Activated B cell treated with CpG ODN at 0.5 μM for 24 hours (primary cell): ENCODE results near the gene KLHL1. TPM values are rescaled to one million over a fixed set of nuclear protein-coding genes. Genes with fewer than 3 reads are reported as not detected.

Experiments used
- ATAC-seq: fragments of 200-7000 bp; cut with Tn5 transposase; one replicate; pipeline ENCODE4 v1.10.0; 2021; ENCODE audit warnings: low read depth, mild to moderate bottlenecking, moderate library complexity
- CTCF ChIA-PET: fragments of 350-600 bp; sonication (Branson Sonifier 250); formaldehyde crosslinking; loops from one replicate; lab custom pipeline; 2021; ENCODE audit warnings: antibody characterized with exemption; lab: Charles Lee
- POLR2A ChIA-PET: fragments of 350-600 bp; sonication (Branson Sonifier 250); formaldehyde crosslinking; loops from one replicate; lab custom pipeline; 2021; ENCODE audit warnings: antibody characterized with exemption; lab: Charles Lee
- DNase-seq: peaks from one replicate; pipeline ENCODE4 v3.0.0; 2022
- H3K27ac Mint-ChIP-seq: one replicate; pipeline ENCODE4 v1.8.0; 2020; ENCODE audit warnings: mixed read lengths
- H3K27me3 Mint-ChIP-seq: one replicate; pipeline ENCODE4 v1.8.0; 2021; ENCODE audit warnings: mixed read lengths
- H3K36me3 Mint-ChIP-seq: one replicate; pipeline ENCODE4 v1.8.0; 2021; ENCODE audit warnings: low read depth, mixed read lengths
- H3K4me1 Mint-ChIP-seq: one replicate; pipeline ENCODE4 v1.8.0; 2021; ENCODE audit warnings: mixed read lengths
- H3K4me3 Mint-ChIP-seq: one replicate; pipeline ENCODE4 v1.8.0; 2020; ENCODE audit warnings: mild to moderate bottlenecking, mixed read lengths
- H3K9me3 Mint-ChIP-seq: one replicate; pipeline ENCODE4 v1.8.0; 2020; ENCODE audit warnings: mixed read lengths
- CTCF ChIP-seq: fragments of 200-600 bp; IDR thresholded peaks from one replicate; pipeline ENCODE4 v1.8.0; 2022; ENCODE audit warnings: antibody characterized with exemption, mild to moderate bottlenecking
- intact Hi-C: fragments of 100-400 bp; cut with micrococcal nuclease; formaldehyde crosslinking; loops from one replicate; pipeline ENCODE4 v1.15.1; 2024
- total RNA-seq: library from RNA; stranded (reverse); gene quantifications from 2 replicates; pipeline ENCODE4 v1.2.3, GENCODE V29; 2022

KLHL1 gene
- total RNA-seq, 1 donor from 2014 or later = not detected

- Mint-ChIP-seq H3K4me1 (no peaks in the 10 kb centered on the region), H3K36me3 (no peaks in the 10 kb centered on the region), H3K27me3 (no peaks in the 10 kb centered on the region), H3K4me3 (no peak overlapping the region), H3K27ac (no peak overlapping the region), H3K9me3 (peaks cover 3% of the 10 kb centered on the region)
- POLR2A ChIA-PET = no interaction called here
- ATAC-seq = no peak
- intact Hi-C loops = no loop called here
- CTCF ChIA-PET = no interaction called here
- DNase-seq = no peak
- no peak for TF ChIP-seq CTCF
These were observed 357.0 kb downstream of the KLHL1 start for GRCh38 chr13:69751259-69751658.

- ChIA-PET POLR2A (no interaction called here), CTCF (no interaction called here)
- no peak overlapping the region for H3K27ac Mint-ChIP-seq
- TF ChIP-seq CTCF = no peak
- H3K36me3 Mint-ChIP-seq = no peaks in the 10 kb centered on the region
- ATAC-seq (no peak), DNase-seq (no peak)
- intact Hi-C loops = no loop called here
- H3K4me3 Mint-ChIP-seq = no peak overlapping the region
- no peaks in the 10 kb centered on the region for H3K4me1 Mint-ChIP-seq
- no peaks in the 10 kb centered on the region for H3K27me3 Mint-ChIP-seq
- H3K9me3 Mint-ChIP-seq = peaks cover 3% of the 10 kb centered on the region
These were observed 370.9 kb downstream of the KLHL1 start for GRCh38 chr13:69737129-69737935.

DNA sequence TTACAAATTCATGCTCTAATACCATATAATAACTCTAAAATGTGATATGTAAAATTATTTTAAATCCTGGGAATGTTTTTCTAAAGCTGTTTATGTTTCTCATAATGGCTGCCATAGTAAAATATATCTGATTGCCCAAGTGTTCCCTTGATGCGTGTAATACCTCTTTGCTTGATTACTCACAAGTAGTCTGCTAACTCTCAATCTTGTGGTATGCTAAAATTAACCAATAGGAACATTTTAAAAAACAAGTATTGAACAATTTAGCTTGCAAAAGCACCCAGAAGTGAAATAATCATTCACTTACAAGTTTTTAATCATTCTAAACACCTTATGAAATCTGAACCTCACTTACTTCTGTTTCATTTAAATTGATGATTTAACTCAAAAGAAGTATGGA lies 386.6 kb downstream of the KLHL1 start:
- Mint-ChIP-seq H3K9me3 (peaks cover 14% of the 10 kb centered on the region), H3K27ac (no peak overlapping the region), H3K4me3 (no peak overlapping the region), H3K27me3 (no peaks in the 10 kb centered on the region), H3K36me3 (no peaks in the 10 kb centered on the region), H3K4me1 (no peaks in the 10 kb centered on the region)
- intact Hi-C loops = no loop called here
- TF ChIP-seq CTCF = no peak
- CTCF ChIA-PET = no interaction called here
- ATAC-seq = no peak
- no peak for DNase-seq
- POLR2A ChIA-PET = no interaction called here

DNA sequence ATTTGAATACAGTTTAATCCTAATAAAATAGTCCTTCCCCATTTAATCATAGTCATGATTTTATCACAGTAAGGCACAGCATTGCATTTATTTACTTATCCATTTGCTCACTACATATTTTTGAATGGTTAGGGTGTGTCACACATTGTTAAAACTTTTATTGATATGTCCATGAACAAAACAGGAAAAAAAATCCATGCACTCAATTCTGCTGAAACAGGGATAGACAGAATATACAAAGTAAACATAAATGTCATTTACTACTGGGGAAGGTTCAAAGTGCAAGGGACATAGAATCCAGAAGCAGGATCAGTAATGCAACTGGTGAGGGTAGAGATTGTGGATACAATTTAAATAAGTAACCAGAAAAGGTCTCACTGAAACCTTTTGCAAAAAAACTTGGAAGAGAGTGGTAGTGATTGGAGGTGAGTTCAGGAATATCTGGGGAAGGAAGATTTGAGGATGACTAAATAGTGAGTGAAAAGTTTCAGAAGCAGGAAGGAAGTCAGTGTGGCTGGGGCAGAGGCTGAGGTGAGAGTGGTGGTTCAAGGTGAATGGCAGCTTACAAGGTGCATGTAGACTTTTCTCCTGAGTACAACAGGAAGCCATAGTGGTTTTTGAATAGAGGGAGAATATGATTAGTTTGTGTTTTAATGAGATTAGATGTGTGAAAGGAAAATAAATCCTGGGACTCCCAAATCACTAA lies 387.8 kb downstream of the KLHL1 start:
- TF ChIP-seq CTCF = no peak
- H3K27ac Mint-ChIP-seq = no peak overlapping the region
- no peaks in the 10 kb centered on the region for H3K36me3 Mint-ChIP-seq
- intact Hi-C loops = no loop called here
- ChIA-PET POLR2A (no interaction called here), CTCF (no interaction called here)
- peaks cover 14% of the 10 kb centered on the region for H3K9me3 Mint-ChIP-seq
- ATAC-seq (no peak), DNase-seq (no peak)
- no peaks in the 10 kb centered on the region for H3K4me1 Mint-ChIP-seq
- no peak overlapping the region for H3K4me3 Mint-ChIP-seq
- no peaks in the 10 kb centered on the region for H3K27me3 Mint-ChIP-seq

DNA sequence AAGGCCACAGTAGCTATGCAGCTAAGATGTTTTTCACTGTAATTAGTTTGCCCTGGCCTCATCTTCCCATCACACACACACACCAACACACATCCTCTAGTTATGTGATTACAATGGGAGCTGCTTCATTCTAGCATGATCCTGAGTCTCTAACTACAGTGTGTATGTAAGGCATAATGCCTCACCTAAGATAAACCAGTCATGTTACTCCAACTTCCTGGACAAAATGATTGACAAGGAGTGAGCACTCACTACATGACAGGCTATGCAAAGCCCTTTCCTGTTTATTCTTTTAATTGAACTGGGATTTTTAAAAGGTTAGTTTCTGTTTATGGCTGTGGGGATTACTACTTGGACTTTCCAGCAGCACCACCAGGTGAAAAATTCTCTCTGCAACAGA lies 401.4 kb downstream of the KLHL1 start:
- Mint-ChIP-seq H3K4me3 (no peak overlapping the region), H3K27me3 (no peaks in the 10 kb centered on the region), H3K27ac (no peak overlapping the region), H3K4me1 (no peaks in the 10 kb centered on the region), H3K9me3 (peaks cover 2% of the 10 kb centered on the region), H3K36me3 (no peaks in the 10 kb centered on the region)
- POLR2A ChIA-PET = no interaction called here
- no peak for TF ChIP-seq CTCF
- CTCF ChIA-PET = no interaction called here
- DNase-seq (no peak), ATAC-seq (no peak)
- intact Hi-C loops = no loop called here
